ENCODE results near the gene CEP78. TPM values are rescaled to one million over a fixed set of nuclear protein-coding genes. Genes with fewer than 3 reads are reported as not detected.

Gene CEP78
- total RNA-seq, 1 experiment from 2014 or later, result 57.8 TPM

GRCh38 chr9:78235256-78235761 lies 566 bp upstream of the CEP78 start:
- H3K4me1 ChIP-seq (ENCODE audit: insufficient read depth, low read length), result 0 out of 2 replicates have a peak, but pooled peaks cover 2% of the 10 kb centered on the region
- no peak overlapping the region for H3K56ac ChIP-seq (ENCODE audit: insufficient read length, low read depth, low read length)
- no peak overlapping the region for H3T11ph ChIP-seq (ENCODE audit: low read length)
- H3K9ac ChIP-seq (ENCODE audit: extremely low read depth, insufficient read length, low read length), result peak overlapping the region; percentile 88
- H2AK5ac ChIP-seq (ENCODE audit: insufficient read length, low read length), result no peak overlapping the region
- H3K27me3 ChIP-seq (ENCODE audit: insufficient read depth, low read length), result no peaks in the 10 kb centered on the region
- H4K20me1 ChIP-seq (ENCODE audit: control insufficient read depth, insufficient read depth, insufficient read length), result no peaks in the 10 kb centered on the region
- H3K9me3 ChIP-seq (ENCODE audit: control insufficient read depth, low read depth, low read length), result no peaks in the 10 kb centered on the region
- Mint-ChIP-seq H3K9me3 (no peaks in the 10 kb centered on the region), H3K4me3 (peak overlapping the region; percentile 91 to 94), H3K27ac (peak overlapping the region in 2 of 3 experiments; percentile 91 to 98; a peak in 6 of 7 replicates), H3K27me3 (ENCODE audit: low read depth) (no peaks in the 10 kb centered on the region; the same call in 1 of the 2 replicates), H3K36me3 (ENCODE audit: insufficient read depth in 1 of 3, low read depth in 3 of 3) (peaks cover 5 to 14% (median 11%) of the 10 kb centered on the region in 3 experiments), H3K4me1 (peaks cover 18 to 19% of the 10 kb centered on the region in 2 experiments)
- H3K23me2 ChIP-seq (ENCODE audit: insufficient read length, low read depth, low read length, poor library complexity, severe bottlenecking), result peaks cover 9% of the 10 kb centered on the region
- no peak overlapping the region for H4K91ac ChIP-seq (ENCODE audit: insufficient read length, low read depth, low read length)
- H2BK15ac ChIP-seq (ENCODE audit: low read depth, low read length), result no peak overlapping the region
- H3K23ac ChIP-seq (ENCODE audit: insufficient read length, low read depth, low read length), result no peak overlapping the region
- no peak overlapping the region for H3K27ac ChIP-seq (ENCODE audit: insufficient read length, low read depth, low read length)
- TF ChIP-seq, protein P1, sequence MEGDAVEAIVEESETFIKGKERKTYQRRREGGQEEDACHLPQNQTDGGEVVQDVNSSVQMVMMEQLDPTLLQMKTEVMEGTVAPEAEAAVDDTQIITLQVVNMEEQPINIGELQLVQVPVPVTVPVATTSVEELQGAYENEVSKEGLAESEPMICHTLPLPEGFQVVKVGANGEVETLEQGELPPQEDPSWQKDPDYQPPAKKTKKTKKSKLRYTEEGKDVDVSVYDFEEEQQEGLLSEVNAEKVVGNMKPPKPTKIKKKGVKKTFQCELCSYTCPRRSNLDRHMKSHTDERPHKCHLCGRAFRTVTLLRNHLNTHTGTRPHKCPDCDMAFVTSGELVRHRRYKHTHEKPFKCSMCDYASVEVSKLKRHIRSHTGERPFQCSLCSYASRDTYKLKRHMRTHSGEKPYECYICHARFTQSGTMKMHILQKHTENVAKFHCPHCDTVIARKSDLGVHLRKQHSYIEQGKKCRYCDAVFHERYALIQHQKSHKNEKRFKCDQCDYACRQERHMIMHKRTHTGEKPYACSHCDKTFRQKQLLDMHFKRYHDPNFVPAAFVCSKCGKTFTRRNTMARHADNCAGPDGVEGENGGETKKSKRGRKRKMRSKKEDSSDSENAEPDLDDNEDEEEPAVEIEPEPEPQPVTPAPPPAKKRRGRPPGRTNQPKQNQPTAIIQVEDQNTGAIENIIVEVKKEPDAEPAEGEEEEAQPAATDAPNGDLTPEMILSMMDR (conservative IDR thresholded peaks at IDR 0.05), result no peak
- no peak overlapping the region for H2BK120ac ChIP-seq (ENCODE audit: low read depth, low read length, poor library complexity, severe bottlenecking)
- H4K5ac ChIP-seq (ENCODE audit: insufficient read length, low read depth, low read length), result no peak overlapping the region
- no peak overlapping the region for H3K18ac ChIP-seq (ENCODE audit: insufficient read length, low read depth, low read length)
- no peak overlapping the region for H2BK20ac ChIP-seq (ENCODE audit: low read depth, low read length, poor library complexity, severe bottlenecking)
- peaks cover 3% of the 10 kb centered on the region; the same call in 1 of the 2 replicates for H3K79me2 ChIP-seq (ENCODE audit: insufficient read depth, low read length)
- no peak overlapping the region for H2BK5ac ChIP-seq (ENCODE audit: insufficient read length, low read length)
- H3K14ac ChIP-seq (ENCODE audit: insufficient read depth, low read length), result no peak overlapping the region; the same call in 1 of the 2 replicates
- no peak overlapping the region for H2BK12ac ChIP-seq (ENCODE audit: insufficient read length, low read depth, low read length)
- no peak for DNase-seq
- no peak overlapping the region for H2AFZ ChIP-seq (ENCODE audit: low read length)
- WGBS (ENCODE audit: extremely low coverage, insufficient read length, low lambda C conversion rate), result no CpG with 5 or more reads among the region's 17 CpGs
- H3K79me1 ChIP-seq (ENCODE audit: insufficient read depth, low read depth, low read length, poor library complexity, severe bottlenecking), result peaks cover 4% of the 10 kb centered on the region
- peak overlapping the region; percentile 90 for H3K4me2 ChIP-seq (ENCODE audit: insufficient read depth, insufficient read length, low read length)
- H4K8ac ChIP-seq (replicated peaks; ENCODE audit: insufficient read length, low read depth, low read length), result no peak overlapping the region
- H3K4ac ChIP-seq (ENCODE audit: low read depth, low read length), result no peak overlapping the region
